ENCODE measurements around the gene SUGP1.
"Not testable (repeated sequence)": the region's sequence is repeated elsewhere in the genome, so short reads cannot be mapped to it uniquely, and the experiment has no call there.

Gene SUGP1

DNA sequence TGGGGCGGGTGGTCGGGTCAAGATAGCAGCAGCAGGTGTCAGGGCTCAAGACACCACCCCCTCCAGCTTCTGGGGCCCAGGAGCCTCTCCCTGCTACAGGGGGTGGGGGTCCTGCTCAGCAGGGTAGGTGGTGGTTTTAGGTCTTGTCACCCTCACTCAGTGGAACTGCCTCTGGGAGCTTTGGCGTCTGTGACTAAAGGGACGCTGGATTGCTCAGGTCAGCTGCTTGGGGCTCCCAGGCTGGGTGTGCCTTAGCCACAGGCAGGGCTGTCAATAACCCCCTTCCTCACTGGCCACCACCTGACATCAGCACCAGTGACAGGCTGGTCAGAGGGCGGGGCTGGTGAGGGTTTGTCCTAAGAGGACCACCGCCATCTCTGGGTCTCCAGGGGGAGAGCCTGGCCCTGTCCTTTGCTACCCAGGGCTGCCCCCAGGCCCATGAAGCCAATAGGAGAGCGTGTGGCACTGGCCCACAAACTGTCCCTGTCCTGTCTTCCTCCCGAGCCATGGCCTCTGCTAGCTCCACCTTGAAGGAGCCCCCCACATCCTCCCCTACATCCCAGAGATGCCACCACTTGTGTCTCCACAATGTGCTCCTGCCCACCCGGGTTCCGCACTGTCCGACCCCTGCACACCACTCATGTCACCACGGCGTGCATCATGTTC is 36.7 kb upstream of the SUGP1 start:
- DNase-seq (ENCODE audit: low read depth) = no peak
- H3K4me3 ChIP-seq (ENCODE audit: low read depth, low read length) = no peak overlapping the region
- TF ChIP-seq, protein P1, sequence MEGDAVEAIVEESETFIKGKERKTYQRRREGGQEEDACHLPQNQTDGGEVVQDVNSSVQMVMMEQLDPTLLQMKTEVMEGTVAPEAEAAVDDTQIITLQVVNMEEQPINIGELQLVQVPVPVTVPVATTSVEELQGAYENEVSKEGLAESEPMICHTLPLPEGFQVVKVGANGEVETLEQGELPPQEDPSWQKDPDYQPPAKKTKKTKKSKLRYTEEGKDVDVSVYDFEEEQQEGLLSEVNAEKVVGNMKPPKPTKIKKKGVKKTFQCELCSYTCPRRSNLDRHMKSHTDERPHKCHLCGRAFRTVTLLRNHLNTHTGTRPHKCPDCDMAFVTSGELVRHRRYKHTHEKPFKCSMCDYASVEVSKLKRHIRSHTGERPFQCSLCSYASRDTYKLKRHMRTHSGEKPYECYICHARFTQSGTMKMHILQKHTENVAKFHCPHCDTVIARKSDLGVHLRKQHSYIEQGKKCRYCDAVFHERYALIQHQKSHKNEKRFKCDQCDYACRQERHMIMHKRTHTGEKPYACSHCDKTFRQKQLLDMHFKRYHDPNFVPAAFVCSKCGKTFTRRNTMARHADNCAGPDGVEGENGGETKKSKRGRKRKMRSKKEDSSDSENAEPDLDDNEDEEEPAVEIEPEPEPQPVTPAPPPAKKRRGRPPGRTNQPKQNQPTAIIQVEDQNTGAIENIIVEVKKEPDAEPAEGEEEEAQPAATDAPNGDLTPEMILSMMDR (IDR thresholded peaks at IDR 0.05; ENCODE audit: insufficient read depth, low read depth, low read length, missing control alignments) = no peak

DNA sequence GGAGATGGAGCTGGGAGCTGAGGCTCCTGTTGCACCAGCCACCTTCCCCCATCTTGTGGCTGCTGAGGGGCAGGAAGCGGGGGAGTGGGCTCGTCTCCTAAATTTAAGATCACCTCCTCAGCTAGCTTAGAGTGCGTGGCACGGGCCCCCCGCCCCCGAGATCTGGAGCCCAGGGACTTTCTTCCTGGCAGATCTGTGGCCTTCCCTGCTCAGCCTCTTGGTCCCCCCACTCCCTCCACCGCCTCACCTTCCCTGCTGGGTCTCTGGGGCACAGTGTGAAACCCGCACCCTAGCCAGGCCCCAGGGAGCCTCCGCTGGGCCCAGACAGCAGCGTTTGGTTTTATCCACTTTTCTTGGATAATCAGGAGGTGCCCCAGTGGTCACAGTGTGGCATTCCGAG is 36.2 kb upstream of the SUGP1 start:
- no peak for DNase-seq (ENCODE audit: low read depth)
- TF ChIP-seq, protein P1 (IDR thresholded peaks at IDR 0.05; ENCODE audit: insufficient read depth, low read depth, low read length, missing control alignments) = no peak
- no peak overlapping the region for H3K4me3 ChIP-seq (ENCODE audit: low read depth, low read length)

DNA sequence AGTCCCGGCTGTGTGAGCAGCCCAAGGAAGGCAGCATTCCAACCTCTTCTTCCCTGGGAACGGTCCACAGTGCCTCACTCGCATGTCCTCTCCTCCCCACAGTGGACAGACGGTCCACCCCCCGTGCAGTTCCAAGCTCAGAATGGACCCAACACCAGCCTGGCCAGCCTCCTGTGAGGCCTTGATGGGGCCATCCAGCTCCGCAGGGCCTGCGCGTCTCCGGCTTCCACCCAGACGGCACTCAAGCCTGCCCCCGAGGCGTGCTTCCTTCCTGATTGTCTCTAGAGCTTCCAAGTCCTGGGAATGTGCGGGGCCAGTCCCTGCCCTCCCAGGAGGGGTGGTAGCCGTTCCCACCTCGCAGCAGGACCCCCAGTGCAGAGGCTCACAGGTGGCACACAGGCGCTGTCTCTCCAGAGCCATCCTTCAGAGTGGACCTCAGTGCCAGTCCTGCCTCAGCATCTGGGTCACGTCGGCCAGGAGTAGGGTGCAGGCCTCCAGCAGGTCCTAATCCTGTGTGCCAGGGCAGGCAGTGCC is 35.4 kb upstream of the SUGP1 start:
- no peak overlapping the region for H3K4me3 ChIP-seq (ENCODE audit: low read depth, low read length)
- no peak for DNase-seq (ENCODE audit: low read depth)
- TF ChIP-seq, protein P1 (IDR thresholded peaks at IDR 0.05; ENCODE audit: insufficient read depth, low read depth, low read length, missing control alignments) = no peak

DNA sequence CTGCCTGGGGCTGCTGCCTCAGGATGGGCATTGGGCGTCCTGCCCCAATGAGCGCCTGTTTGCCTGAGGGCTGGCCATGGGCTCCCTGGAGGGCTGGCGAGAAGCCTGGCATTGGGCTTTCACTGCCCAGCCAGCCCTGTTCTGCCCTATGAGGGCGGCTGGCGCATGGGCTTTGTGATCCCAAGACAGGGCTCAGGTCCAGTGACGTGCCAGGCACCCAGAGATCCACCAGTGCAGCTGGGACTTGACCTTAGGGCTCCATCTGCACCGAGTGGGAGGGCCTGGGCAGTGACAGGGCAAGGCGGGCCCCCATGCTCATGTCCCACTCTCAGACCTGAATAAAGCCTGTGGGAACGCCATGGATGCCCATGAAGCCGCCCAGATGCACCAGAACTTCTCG is 34.6 kb upstream of the SUGP1 start:
- TF ChIP-seq, protein P1 (IDR thresholded peaks at IDR 0.05; ENCODE audit: insufficient read depth, low read depth, low read length, missing control alignments) = no peak
- no peak overlapping the region for H3K4me3 ChIP-seq (ENCODE audit: low read depth, low read length)
- DNase-seq (ENCODE audit: low read depth) = no peak

DNA sequence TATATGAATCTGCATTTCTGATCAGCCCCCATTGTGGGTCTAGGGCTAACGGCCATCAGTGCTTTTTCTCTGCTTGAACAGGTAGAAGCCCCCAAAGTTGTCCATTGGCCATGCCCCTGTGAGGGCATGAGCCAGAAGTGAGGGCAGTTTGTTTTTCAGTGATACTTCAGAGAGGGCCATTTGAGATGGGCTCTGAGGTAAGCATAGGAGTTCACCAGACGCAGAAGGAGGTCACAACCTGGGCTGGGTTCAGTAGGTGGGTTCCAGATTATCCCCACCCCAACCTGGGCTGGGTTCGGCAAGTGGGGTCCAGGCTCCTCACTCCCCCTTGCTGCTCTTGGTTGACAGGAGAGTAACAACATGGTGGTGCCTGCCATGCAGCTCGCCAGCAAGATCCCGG is 33.7 kb upstream of the SUGP1 start:
- no peak for DNase-seq (ENCODE audit: low read depth)
- H3K4me3 ChIP-seq (ENCODE audit: low read depth, low read length) = no peak overlapping the region
- TF ChIP-seq, protein P1 (IDR thresholded peaks at IDR 0.05; ENCODE audit: insufficient read depth, low read depth, low read length, missing control alignments) = no peak

DNA sequence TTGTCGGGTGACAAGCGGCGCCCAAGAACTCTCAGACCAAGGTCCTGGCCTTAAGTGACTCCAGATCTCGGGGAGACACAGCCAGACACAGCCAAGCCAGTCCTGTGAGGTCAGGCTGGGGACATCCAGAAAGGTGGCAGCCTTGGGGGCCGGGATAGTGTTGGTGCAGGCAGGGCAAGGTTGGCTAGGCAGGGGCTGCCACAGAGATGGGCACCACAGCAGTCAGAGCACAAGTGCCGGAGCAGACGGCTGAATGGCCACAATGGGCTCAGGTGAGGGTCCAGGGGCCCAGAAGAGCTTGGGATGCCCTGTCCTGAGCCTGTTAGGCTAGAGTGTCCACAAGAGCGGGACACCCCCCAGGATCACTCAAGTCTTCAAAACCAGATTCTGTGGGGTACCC is 32.5 kb upstream of the SUGP1 start:
- TF ChIP-seq, protein P1 (IDR thresholded peaks at IDR 0.05; ENCODE audit: insufficient read depth, low read depth, low read length, missing control alignments) = no peak
- no peak overlapping the region for H3K4me3 ChIP-seq (ENCODE audit: low read depth, low read length)
- DNase-seq (ENCODE audit: low read depth) = no peak

DNA sequence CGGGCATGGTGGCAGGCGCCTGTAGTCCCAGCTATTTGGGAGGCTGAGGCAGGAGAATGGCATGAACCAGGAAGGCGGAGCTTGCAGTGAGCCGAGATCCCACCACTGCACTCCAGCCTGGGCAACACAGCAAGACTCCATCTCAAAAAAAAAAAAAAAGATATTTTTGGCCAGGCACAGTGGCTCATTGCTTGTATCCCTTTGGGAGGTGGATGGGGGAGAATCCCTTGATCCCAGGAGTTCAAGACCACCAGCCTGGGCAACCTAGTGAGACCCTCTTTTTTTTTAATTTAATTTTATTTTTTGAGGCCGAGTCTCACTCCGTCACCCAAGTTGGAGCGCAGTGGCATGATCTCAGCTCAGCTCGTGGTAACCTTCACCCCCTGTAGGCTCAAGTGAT is 30.4 kb upstream of the SUGP1 start:
- not testable (repeated sequence) for DNase-seq (ENCODE audit: low read depth); H3K4me3 ChIP-seq (ENCODE audit: low read depth, low read length)
